Panc1 (cell line): ENCODE data around the gene EFCAB10. TPM values are rescaled to one million over a fixed set of nuclear protein-coding genes. Genes with fewer than 3 reads are reported as not detected.

Experiments used
- ATAC-seq: fragments of 200-7000 bp; cut with Tn5 transposase; 2 replicates; pipeline ENCODE4 v1.9.1; 2020; ENCODE audit warnings: mild to moderate bottlenecking, moderate library complexity
- BruUV-seq: library from RNA; stranded (reverse); fragments of 400-500 nt; replicated peaks from 2 replicates; lab custom pipeline; 2021; lab: Mats Ljungman, UMichigan
- CTCF ChIA-PET: fragments of 300-600 bp; sonication (Branson Sonifier 250); formaldehyde crosslinking; loops from one replicate; lab custom pipeline; 2022; ENCODE audit warnings: antibody characterized with exemption; lab: Charles Lee
- POLR2A ChIA-PET: fragments of 300-600 bp; sonication (Branson Sonifier 250); formaldehyde crosslinking; loops from one replicate; lab custom pipeline; 2022; ENCODE audit warnings: antibody characterized with exemption; lab: Charles Lee
- DNase-seq: peaks from one replicate; pipeline ENCODE4 v3.0.0-alpha.2; 2010; ENCODE audit warnings: low read depth, low spot score
- H3K27ac ChIP-seq: 2 replicates; pipeline ENCODE4 v1.5.1; 2011; ENCODE audit warnings: mild to moderate bottlenecking, low read length, inconsistent platforms
- H3K27me3 ChIP-seq: fragments of 200-500 bp; sonication (Bioruptor generic); 2 replicates; pipeline ENCODE4 v1.6.0; 2014; ENCODE audit warnings: low read length, inconsistent platforms; ENCODE audit not compliant: control insufficient read depth, insufficient read depth
- H3K36me3 ChIP-seq: fragments of 200-500 bp; sonication (Bioruptor generic); 2 replicates; pipeline ENCODE4 v1.5.1; 2014; ENCODE audit warnings: inconsistent platforms, mild to moderate bottlenecking, low read length, moderate library complexity; ENCODE audit not compliant: control insufficient read depth, insufficient read depth
- H3K4me1 ChIP-seq: 2 replicates; pipeline ENCODE4 v1.5.1; 2011; ENCODE audit warnings: inconsistent platforms, mild to moderate bottlenecking, low read length, moderate library complexity; ENCODE audit not compliant: control insufficient read depth, insufficient read depth
- H3K4me3 ChIP-seq, 2 experiments: 2 replicates each; pipeline ENCODE4 v1.5.1; 2011 to 2012; ENCODE audit warnings: low read depth in 2 of 2, low read length in 2 of 2, mild to moderate bottlenecking in 2 of 2, inconsistent platforms in 1 of 2, moderate library complexity in 1 of 2
- H3K9me3 ChIP-seq: fragments of 200-500 bp; sonication (Bioruptor generic); 2 replicates; pipeline ENCODE4 v1.5.1; 2014; ENCODE audit warnings: low read depth, mild to moderate bottlenecking, inconsistent platforms, low read length, moderate library complexity; ENCODE audit not compliant: control insufficient read depth, insufficient read depth
- POLR2AphosphoS5 ChIP-seq: IDR thresholded peaks from 2 replicates; pipeline ENCODE4 v1.6.1; 2012; ENCODE audit warnings: mild to moderate bottlenecking, low read depth, low read length, moderate library complexity
- SIN3A ChIP-seq: IDR thresholded peaks from 2 replicates; pipeline ENCODE4 v1.6.1; 2012; ENCODE audit warnings: low read depth, mild to moderate bottlenecking, low read length, moderate library complexity, borderline replicate concordance; ENCODE audit not compliant: insufficient read depth
- TCF7L2 ChIP-seq: IDR thresholded peaks from 2 replicates; pipeline ENCODE4 v1.6.1; 2011; ENCODE audit warnings: mild to moderate bottlenecking, low read depth, low read length, inconsistent platforms
- in situ Hi-C: cut with HindIII; loops from 2 replicates; pipeline ENCODE4 v1.10.0; 2016; ENCODE audit warnings: low sequenced_read_pairs, low pct_unique_long_range_greater_than_20kb
- intact Hi-C: fragments of 100-400 bp; cut with micrococcal nuclease; formaldehyde crosslinking; loops from one replicate; pipeline ENCODE4 v1.10.0; 2022; ENCODE audit not compliant: unreplicated experiment
- total RNA-seq: library from RNA; stranded (reverse); gene quantifications from one replicate; pipeline ENCODE4 v1.2.1, GENCODE V29; 2021; ENCODE audit not compliant: unreplicated experiment
- TF ChIP-seq, protein P1 (sequence below), 2 experiments: IDR thresholded peaks; 2 replicates each; pipeline ENCODE4 v1.6.1; 2011 to 2012; ENCODE audit warnings: low read depth in 2 of 2, control low read depth in 1 of 2, low read length in 1 of 2, mild to moderate bottlenecking in 1 of 2, moderate library complexity in 1 of 2; ENCODE audit not compliant: insufficient read depth in 1 of 2
- TF ChIP-seq, protein P2 (sequence below): fragments of 450-650 bp; IDR thresholded peaks from 2 replicates; pipeline ENCODE4 v1.5.1; 2017; ENCODE audit warnings: mild to moderate bottlenecking

The EFCAB10 gene
- total RNA-seq, 1 experiment from 2014 or later: not detected

GRCh38 chr7:105571891-105572290, 9.4 kb downstream of the EFCAB10 start:
- Histone ChIP-seq H3K27ac (no peak overlapping the region), H3K4me1 (no peaks in the 10 kb centered on the region), H3K9me3 (no peaks in the 10 kb centered on the region), H3K36me3 (no peaks in the 10 kb centered on the region), H3K27me3 (no peaks in the 10 kb centered on the region), H3K4me3 (no peak overlapping the region)
- TF ChIP-seq, protein P1, sequence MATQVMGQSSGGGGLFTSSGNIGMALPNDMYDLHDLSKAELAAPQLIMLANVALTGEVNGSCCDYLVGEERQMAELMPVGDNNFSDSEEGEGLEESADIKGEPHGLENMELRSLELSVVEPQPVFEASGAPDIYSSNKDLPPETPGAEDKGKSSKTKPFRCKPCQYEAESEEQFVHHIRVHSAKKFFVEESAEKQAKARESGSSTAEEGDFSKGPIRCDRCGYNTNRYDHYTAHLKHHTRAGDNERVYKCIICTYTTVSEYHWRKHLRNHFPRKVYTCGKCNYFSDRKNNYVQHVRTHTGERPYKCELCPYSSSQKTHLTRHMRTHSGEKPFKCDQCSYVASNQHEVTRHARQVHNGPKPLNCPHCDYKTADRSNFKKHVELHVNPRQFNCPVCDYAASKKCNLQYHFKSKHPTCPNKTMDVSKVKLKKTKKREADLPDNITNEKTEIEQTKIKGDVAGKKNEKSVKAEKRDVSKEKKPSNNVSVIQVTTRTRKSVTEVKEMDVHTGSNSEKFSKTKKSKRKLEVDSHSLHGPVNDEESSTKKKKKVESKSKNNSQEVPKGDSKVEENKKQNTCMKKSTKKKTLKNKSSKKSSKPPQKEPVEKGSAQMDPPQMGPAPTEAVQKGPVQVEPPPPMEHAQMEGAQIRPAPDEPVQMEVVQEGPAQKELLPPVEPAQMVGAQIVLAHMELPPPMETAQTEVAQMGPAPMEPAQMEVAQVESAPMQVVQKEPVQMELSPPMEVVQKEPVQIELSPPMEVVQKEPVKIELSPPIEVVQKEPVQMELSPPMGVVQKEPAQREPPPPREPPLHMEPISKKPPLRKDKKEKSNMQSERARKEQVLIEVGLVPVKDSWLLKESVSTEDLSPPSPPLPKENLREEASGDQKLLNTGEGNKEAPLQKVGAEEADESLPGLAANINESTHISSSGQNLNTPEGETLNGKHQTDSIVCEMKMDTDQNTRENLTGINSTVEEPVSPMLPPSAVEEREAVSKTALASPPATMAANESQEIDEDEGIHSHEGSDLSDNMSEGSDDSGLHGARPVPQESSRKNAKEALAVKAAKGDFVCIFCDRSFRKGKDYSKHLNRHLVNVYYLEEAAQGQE (IDR thresholded peaks at IDR 0.05; ENCODE audit: insufficient read depth in 1 of 2, low read depth in 2 of 2, low read length in 1 of 2): no peak
- TF ChIP-seq POLR2AphosphoS5 (no peak), TCF7L2 (no peak), SIN3A (no peak)
- TF ChIP-seq, protein P2, sequence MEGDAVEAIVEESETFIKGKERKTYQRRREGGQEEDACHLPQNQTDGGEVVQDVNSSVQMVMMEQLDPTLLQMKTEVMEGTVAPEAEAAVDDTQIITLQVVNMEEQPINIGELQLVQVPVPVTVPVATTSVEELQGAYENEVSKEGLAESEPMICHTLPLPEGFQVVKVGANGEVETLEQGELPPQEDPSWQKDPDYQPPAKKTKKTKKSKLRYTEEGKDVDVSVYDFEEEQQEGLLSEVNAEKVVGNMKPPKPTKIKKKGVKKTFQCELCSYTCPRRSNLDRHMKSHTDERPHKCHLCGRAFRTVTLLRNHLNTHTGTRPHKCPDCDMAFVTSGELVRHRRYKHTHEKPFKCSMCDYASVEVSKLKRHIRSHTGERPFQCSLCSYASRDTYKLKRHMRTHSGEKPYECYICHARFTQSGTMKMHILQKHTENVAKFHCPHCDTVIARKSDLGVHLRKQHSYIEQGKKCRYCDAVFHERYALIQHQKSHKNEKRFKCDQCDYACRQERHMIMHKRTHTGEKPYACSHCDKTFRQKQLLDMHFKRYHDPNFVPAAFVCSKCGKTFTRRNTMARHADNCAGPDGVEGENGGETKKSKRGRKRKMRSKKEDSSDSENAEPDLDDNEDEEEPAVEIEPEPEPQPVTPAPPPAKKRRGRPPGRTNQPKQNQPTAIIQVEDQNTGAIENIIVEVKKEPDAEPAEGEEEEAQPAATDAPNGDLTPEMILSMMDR: no peak
- in situ Hi-C loops: no loop called here
- DNase-seq (no peak), ATAC-seq (no peak)
- ChIA-PET POLR2A (no interaction called here), CTCF (interaction anchor here (0.8 kb wide), 1 partner anchor 18 kb away, joined by 4 read pairs; no protein-coding TSS in a partner anchor)
- no TSS peak for BruUV-seq
- intact Hi-C loops: no loop called here

DNA sequence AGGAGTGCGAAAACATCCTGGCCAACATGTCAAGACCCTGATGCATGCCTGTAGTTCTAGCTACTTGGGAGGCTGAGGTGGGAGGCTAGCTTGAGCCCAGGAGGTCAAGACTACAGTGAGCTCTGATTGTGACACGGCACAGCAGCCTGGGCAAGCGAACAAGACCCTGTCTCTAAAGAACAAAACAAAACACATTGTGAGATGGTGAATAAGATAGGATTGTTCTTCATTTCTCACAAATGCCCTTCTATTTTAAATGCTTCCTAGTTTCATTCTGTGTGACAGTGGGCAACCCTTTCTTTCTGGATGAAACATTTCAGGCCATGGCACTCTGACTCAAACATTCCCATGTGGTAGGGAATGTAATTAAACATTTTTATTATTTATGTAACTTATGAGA, 13.5 kb downstream of the EFCAB10 start:
- Histone ChIP-seq H3K27me3 (no peaks in the 10 kb centered on the region), H3K27ac (no peak overlapping the region), H3K36me3 (no peaks in the 10 kb centered on the region), H3K9me3 (no peaks in the 10 kb centered on the region), H3K4me1 (no peaks in the 10 kb centered on the region), H3K4me3 (no peak overlapping the region)
- intact Hi-C loops (no loop called here), in situ Hi-C loops (no loop called here)
- POLR2A ChIA-PET: no interaction called here
- CTCF ChIA-PET: no interaction called here
- DNase-seq (no peak), ATAC-seq (no peak)
- TF ChIP-seq, protein P1 (IDR thresholded peaks at IDR 0.05; ENCODE audit: insufficient read depth in 1 of 2, low read depth in 2 of 2, low read length in 1 of 2): no peak
- TF ChIP-seq SIN3A: no peak
- BruUV-seq: no TSS peak
